ENCODE measurements around the gene HAGHL. TPM values are rescaled to one million over a fixed set of nuclear protein-coding genes. Genes with fewer than 3 reads are reported as not detected.

The HAGHL gene
- total and polyA plus RNA-seq, 2 donors (not counting 3 experiments of a cell fraction or from before 2014, with no cell fraction given): 6.3 to 6.8 TPM

- no peaks in the 10 kb centered on the region for H4K20me1 ChIP-seq (replicated peaks; ENCODE audit: control insufficient read depth, extremely low read depth, insufficient read depth, low read length)
- ChIA-PET CTCF (interaction anchor here (0.7 to 1.8 kb wide), 4 partner anchors 9 to 295 kb away, joined by 3 to 5 read pairs (median 4); no protein-coding TSS in a partner anchor), POLR2A (no interaction called here)
- no peaks in the 10 kb centered on the region for H3K9me1 ChIP-seq (replicated peaks; ENCODE audit: control insufficient read depth, extremely low read depth, insufficient read depth, low read length)
- peaks cover 7 to 21% of the 10 kb centered on the region in 2 experiments for H3K36me3 ChIP-seq (ENCODE audit: control insufficient read depth in 2 of 2, extremely low read depth in 1 of 2, insufficient read depth in 2 of 2, low read length in 2 of 2)
- peaks cover 20% of the 10 kb centered on the region for H3K79me2 ChIP-seq (ENCODE audit: control insufficient read depth, insufficient read depth, low read length)
- no peak for FAIRE-seq
- H3K4me1 ChIP-seq (ENCODE audit: control insufficient read depth, extremely low read depth, insufficient read depth, low read length): peaks cover 16% of the 10 kb centered on the region
- no peaks in the 10 kb centered on the region for H3K27me3 ChIP-seq (ENCODE audit: control insufficient read depth in 2 of 2, insufficient read depth in 2 of 2, low read length in 2 of 2)
- no peak overlapping the region for H3K4me3 ChIP-seq (replicated peaks in 1 of 3; ENCODE audit: insufficient read depth in 1 of 3, low read depth in 1 of 3, low read length in 3 of 3)
- no peaks in the 10 kb centered on the region for H3K9me3 ChIP-seq (replicated peaks; ENCODE audit: control insufficient read depth, insufficient read depth, low read length)
- H2AFZ ChIP-seq (ENCODE audit: low read depth, low read length): no peak overlapping the region
- H3K4me2 ChIP-seq (ENCODE audit: insufficient read depth, low read length): no peak overlapping the region
- DNase-seq (ENCODE audit: low read depth, low spot score): no peak
- H3K27ac ChIP-seq (ENCODE audit: insufficient read depth, low read depth, low read length): no peak overlapping the region
- intact Hi-C loops (cut with micrococcal nuclease) (no loop called here), dilution Hi-C loops (cut with MboI; ENCODE audit: extremely low pct_ligation_motif_present, low sequenced_read_pairs) (no loop called here)
- no TSS peak for BruUV-seq (replicated peaks)
- TF ChIP-seq CTCF (IDR thresholded peaks at IDR 0.05; ENCODE audit: extremely low read depth in 1 of 2, insufficient read depth in 1 of 2, low read depth in 1 of 2, low read length in 2 of 2) (no peak), POLR2AphosphoS5 (IDR thresholded peaks at IDR 0.05; ENCODE audit: insufficient read depth, low read depth, low read length) (no peak), MYC (IDR thresholded peaks at IDR 0.05; ENCODE audit: low read depth, low read length) (no peak), JUN (IDR thresholded peaks at IDR 0.05; ENCODE audit: borderline replicate concordance, insufficient read depth, insufficient read length, low read depth) (no peak), FOS (IDR thresholded peaks at IDR 0.05; ENCODE audit: borderline replicate concordance, insufficient read depth, low read length) (no peak), EZH2 (IDR thresholded peaks at IDR 0.05; ENCODE audit: borderline replicate concordance, low read depth, low read length, severe bottlenecking) (no peak), POLR2A (IDR thresholded peaks at IDR 0.05; ENCODE audit: low read depth, low read length) (no peak), MAX (IDR thresholded peaks at IDR 0.05; ENCODE audit: insufficient read depth, insufficient read length) (no peak), GATA2 (IDR thresholded peaks at IDR 0.05; ENCODE audit: insufficient read depth, insufficient read length, low read depth, low read length) (no peak)
- no peak overlapping the region for H3K9ac ChIP-seq (replicated peaks; ENCODE audit: extremely low read depth, insufficient read depth, low read length)
Measured at GRCh38 chr16:686459-687260, 40.2 kb upstream of the HAGHL start.
